Esophagus (tissue), 2 donors: ENCODE measurements around the gene HIVEP3. TPM values are rescaled to one million over a fixed set of nuclear protein-coding genes. Genes with fewer than 3 reads are reported as not detected.
"Not testable (repeated sequence)": the region's sequence is repeated elsewhere in the genome, so short reads cannot be mapped to it uniquely, and the experiment has no call there.

Source experiments
- H3K27ac ChIP-seq, 2 donors: one replicate each; pipeline ENCODE4 v1.5.1; 2013; ENCODE audit warnings: low read depth in 2 of 2, mild to moderate bottlenecking in 2 of 2, inconsistent platforms in 1 of 2, low read length in 1 of 2, moderate library complexity in 1 of 2
- H3K27me3 ChIP-seq, 2 donors: one replicate each; pipeline ENCODE4 v1.6.1; 2013; ENCODE audit warnings: low read length in 2 of 2, control low read depth in 1 of 2, mild to moderate bottlenecking in 1 of 2; ENCODE audit not compliant: insufficient read depth in 2 of 2, control insufficient read depth in 1 of 2
- H3K36me3 ChIP-seq, 2 donors: one replicate each; pipeline ENCODE4 v1.6.1; 2013; ENCODE audit warnings: low read length in 1 of 2; ENCODE audit not compliant: control insufficient read depth in 2 of 2, insufficient read depth in 2 of 2
- H3K4me1 ChIP-seq, 2 donors: one replicate each; pipeline ENCODE4 v1.6.1; 2013; ENCODE audit warnings: low read length in 1 of 2; ENCODE audit not compliant: control insufficient read depth in 2 of 2, insufficient read depth in 2 of 2
- H3K4me3 ChIP-seq, 2 donors: one replicate each; pipeline ENCODE4 v1.5.1; 2013; ENCODE audit warnings: low read length in 2 of 2, mild to moderate bottlenecking in 2 of 2, low read depth in 1 of 2, moderate library complexity in 1 of 2
- H3K9me3 ChIP-seq, 2 donors: one replicate each; pipeline ENCODE4 v1.6.1; 2013; ENCODE audit warnings: mild to moderate bottlenecking in 2 of 2, low read depth in 1 of 2, low read length in 1 of 2, moderate library complexity in 1 of 2; ENCODE audit not compliant: control insufficient read depth in 2 of 2, insufficient read depth in 1 of 2
- WGBS, 2 donors: extraction: QIAGEN DNeasy Blood & Tissue Kit; methylation state at CpG; one replicate each; pipeline ENCODE4 v1.1.7; 2013; 5-methylcytosine and 5-hydroxymethylcytosine counted together
- polyA plus RNA-seq, 2 donors: library from polyadenylated mRNA; stranded (reverse); fragments of 200-250 nt; gene quantifications; one replicate each; pipeline ENCODE4 v1.2.3, GENCODE V29; 2013
- donor health status: healthy with polysubstance abuse.
- donor health status: Bipolar disorder and iron deficiency.

The HIVEP3 gene
- polyA plus RNA-seq, 2 donors: 2.7 to 10.0 TPM

DNA sequence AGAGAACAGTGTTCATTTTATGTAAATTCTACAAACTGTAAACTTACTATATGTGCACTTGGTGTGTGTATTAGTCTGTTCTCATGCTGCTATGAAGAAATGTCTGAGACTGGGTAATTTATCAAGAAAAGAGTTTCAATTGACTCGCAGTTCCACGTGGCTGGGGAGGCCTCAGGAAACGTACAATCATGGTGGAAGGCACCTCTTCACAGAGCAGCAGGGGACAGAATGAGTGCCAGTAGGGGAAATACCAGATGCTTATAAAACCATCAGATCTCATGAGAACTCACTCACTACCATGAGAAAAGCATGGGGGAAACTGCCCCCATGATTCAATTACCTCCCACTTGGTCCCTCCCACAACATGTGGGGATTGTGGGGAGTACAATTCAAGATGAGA is 32.8 kb upstream of the HIVEP3 start:
- H3K27me3 ChIP-seq, H3K36me3 ChIP-seq, H3K9me3 ChIP-seq, H3K4me1 ChIP-seq, H3K27ac ChIP-seq, H3K4me3 ChIP-seq: not testable (repeated sequence)
- WGBS, 2 donors: 81% methylated on average over 3 of the region's 3 CpGs

DNA sequence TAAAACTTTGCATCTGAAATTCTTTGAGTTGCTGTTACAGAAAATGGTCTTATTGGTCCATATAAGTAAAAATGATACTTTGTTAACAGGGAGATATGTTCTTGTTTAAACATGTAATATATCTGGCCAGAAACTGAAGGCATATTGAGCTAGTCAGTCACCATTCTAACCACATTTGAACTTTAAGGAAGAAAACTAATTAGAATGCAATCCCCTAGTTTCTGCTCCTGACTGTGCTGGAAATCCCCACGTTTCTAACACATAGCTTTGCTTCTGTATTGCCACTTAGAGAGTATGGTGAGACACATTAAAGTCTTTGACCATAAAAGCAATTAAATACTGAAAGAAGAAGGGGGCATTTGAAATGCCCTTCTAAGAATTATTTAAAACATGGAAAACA is 32.1 kb upstream of the HIVEP3 start:
- Histone ChIP-seq H3K9me3 (no peaks in the 10 kb centered on the region), H3K27ac (no peak overlapping the region), H3K4me1 (no peaks in the 10 kb centered on the region), H3K4me3 (no peak overlapping the region), H3K27me3 (no peaks in the 10 kb centered on the region), H3K36me3 (no peaks in the 10 kb centered on the region)
- 29 to 32% methylated on average over 1 of the region's 1 CpG for WGBS, 2 donors

DNA sequence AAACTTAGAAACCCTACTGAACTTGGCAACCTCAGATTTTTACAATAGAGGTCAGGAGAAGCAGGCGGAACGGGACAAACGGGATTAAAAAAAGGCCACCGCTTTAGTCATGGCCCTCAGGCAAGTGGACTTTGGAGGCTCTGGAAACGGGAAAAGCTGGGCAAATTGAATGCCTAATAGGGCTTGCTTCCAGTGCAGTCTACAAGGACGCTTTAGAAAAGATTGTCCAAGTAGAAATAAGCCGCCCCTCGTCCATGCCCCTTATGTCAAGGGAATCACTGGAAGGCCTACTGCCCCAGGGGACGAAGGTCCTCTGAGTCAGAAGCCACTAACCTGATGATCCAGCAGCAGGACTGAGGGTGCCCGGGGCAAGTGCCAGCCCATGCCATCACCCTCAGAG is 27.2 kb upstream of the HIVEP3 start:
- not testable (repeated sequence) for H3K9me3 ChIP-seq, H3K36me3 ChIP-seq, H3K4me1 ChIP-seq, H3K27ac ChIP-seq, H3K4me3 ChIP-seq, H3K27me3 ChIP-seq
- 74 to 78% methylated on average over 10 of the region's 10 CpGs for WGBS, 2 donors

DNA sequence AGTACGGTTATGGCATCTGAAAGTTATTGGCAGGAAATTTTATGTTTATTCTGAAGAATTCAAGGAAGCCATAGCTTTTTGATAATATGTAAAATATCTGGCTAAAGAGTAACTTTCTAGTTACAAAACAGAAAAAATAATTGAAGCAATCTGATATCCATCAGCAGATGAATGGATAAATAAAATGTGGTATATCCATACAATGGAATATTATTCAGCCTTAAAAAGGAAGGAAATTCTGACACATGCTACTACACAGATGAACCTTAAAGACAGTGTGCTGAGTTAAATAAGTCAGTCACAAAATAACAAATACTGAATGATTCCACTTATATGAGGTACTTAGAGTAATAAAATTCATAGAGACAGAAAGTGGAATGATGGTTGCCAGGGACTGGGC is 25.0 kb upstream of the HIVEP3 start:
- Histone ChIP-seq H3K27me3 (no peaks in the 10 kb centered on the region), H3K4me3 (no peak overlapping the region), H3K9me3 (no peaks in the 10 kb centered on the region), H3K36me3 (no peaks in the 10 kb centered on the region), H3K27ac (no peak overlapping the region), H3K4me1 (no peaks in the 10 kb centered on the region)
- 90 to 99% methylated on average over 1 of the region's 1 CpG for WGBS, 2 donors

DNA sequence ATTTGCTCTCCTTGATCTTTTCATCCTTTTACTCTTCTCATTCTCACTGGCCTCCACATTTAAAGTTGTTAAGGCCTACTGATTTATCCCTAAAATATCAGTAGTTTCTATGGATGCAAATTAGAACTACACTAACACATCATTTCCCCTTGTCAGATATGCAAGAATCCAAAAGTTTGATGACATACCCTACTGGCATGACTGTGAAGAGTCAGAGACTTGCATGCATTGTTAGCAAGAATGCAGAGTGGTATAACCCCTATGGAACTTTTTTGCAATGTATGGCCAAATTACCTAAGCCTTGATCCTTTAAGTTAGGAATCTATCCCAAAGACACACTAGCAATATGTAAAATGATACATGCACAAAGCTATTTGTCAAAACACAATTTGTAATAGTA is 23.6 kb upstream of the HIVEP3 start:
- Histone ChIP-seq H3K27ac (no peak overlapping the region), H3K4me3 (no peak overlapping the region), H3K9me3 (no peaks in the 10 kb centered on the region), H3K4me1 (no peaks in the 10 kb centered on the region), H3K36me3 (no peaks in the 10 kb centered on the region), H3K27me3 (no peaks in the 10 kb centered on the region)

DNA sequence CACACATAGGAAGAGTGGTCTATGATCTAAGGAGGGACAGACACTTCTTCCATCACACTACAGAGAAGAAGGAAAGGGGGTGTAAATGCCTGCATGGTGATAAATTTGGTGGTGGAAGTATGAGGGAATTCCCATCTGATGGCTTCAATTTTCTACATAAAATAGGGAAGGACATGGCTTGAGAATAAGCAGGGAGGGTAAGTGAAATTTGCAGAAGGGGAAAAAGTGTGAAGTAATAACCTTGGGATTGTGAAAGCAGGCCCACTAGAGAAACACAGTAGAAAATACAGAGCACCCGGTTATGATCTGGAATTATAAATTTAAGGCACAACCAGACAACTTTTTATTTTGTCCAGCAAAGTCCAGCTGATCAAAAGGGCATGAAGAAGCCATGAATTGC is 22.7 kb upstream of the HIVEP3 start:
- Histone ChIP-seq H3K27me3 (no peaks in the 10 kb centered on the region), H3K4me3 (no peak overlapping the region), H3K4me1 (no peaks in the 10 kb centered on the region), H3K36me3 (no peaks in the 10 kb centered on the region), H3K9me3 (no peaks in the 10 kb centered on the region), H3K27ac (no peak overlapping the region)
- 85 to 88% methylated on average over 1 of the region's 1 CpG for WGBS, 2 donors

DNA sequence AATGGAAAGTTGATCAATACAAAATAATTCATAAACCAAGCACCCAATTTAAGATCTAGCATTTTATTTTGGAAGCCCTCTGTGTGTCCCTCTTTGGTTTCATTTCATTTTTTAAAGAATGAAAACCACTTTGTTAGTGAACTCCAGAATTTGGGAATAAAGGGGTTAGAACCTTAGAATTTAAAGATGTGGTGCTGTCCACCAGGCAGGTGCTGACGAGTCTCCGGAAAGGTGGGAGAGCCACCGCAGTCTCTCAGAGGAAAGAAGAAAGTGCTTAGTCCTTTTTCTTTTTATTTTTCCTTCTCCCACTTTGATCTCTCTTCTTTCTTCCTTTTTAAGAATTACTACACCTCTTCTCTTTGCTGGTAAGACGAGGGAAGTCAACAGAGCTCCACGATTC is 20.5 kb upstream of the HIVEP3 start:
- no peaks in the 10 kb centered on the region for H3K9me3 ChIP-seq
- no peaks in the 10 kb centered on the region for H3K36me3 ChIP-seq
- no peak overlapping the region for H3K4me3 ChIP-seq
- H3K27ac ChIP-seq: no peak overlapping the region
- 66 to 68% methylated on average over 5 of the region's 5 CpGs for WGBS, 2 donors
- H3K27me3 ChIP-seq: no peaks in the 10 kb centered on the region
- H3K4me1 ChIP-seq: no peaks in the 10 kb centered on the region

DNA sequence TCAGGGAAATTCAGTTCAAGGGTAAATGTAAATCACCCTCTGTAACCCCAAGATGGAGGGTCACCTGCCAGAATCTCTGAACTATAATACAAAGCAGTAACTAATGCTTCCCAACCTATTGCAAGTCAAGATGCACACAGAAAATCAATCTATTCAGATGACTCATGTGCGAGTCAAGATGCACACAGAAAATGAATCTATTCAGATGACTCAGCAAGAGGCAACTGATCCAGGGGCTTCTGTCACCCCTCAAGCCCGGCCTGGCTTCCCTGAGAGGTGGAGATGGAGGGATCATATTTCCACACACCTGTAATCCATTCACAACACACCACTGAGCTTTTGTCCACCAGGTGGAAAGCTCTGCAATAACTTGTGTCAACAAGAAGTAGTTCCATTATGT is 17.4 kb upstream of the HIVEP3 start:
- Histone ChIP-seq H3K4me3 (no peak overlapping the region), H3K9me3 (no peaks in the 10 kb centered on the region), H3K4me1 (no peaks in the 10 kb centered on the region), H3K36me3 (no peaks in the 10 kb centered on the region), H3K27me3 (no peaks in the 10 kb centered on the region), H3K27ac (no peak overlapping the region)
- WGBS, 2 donors: 37 to 40% methylated on average over 2 of the region's 2 CpGs

DNA sequence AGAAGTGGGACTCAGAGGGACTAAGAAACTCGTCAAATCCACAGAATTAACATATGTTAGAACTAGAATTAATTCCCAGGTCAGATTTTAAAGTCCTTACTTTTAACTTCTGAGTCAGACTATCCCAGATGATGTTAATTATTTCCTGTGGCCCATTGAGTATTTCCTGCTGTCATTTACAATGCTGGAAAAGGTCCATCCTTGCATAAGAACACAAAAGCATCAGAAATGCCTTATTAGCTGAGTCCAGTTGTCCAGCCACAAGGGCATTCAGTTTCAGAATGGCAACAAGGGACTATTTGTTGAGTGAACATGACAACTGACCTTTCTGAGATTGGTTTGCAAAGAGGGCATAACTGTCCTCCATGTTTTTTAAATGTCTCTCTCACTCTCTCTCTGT is 16.5 kb upstream of the HIVEP3 start:
- WGBS, 2 donors: 65 to 72% methylated on average over 1 of the region's 1 CpG
- no peak overlapping the region for H3K27ac ChIP-seq
- H3K9me3 ChIP-seq: no peaks in the 10 kb centered on the region
- no peaks in the 10 kb centered on the region for H3K27me3 ChIP-seq
- no peaks in the 10 kb centered on the region for H3K36me3 ChIP-seq
- H3K4me3 ChIP-seq: no peak overlapping the region
- H3K4me1 ChIP-seq: no peaks in the 10 kb centered on the region

DNA sequence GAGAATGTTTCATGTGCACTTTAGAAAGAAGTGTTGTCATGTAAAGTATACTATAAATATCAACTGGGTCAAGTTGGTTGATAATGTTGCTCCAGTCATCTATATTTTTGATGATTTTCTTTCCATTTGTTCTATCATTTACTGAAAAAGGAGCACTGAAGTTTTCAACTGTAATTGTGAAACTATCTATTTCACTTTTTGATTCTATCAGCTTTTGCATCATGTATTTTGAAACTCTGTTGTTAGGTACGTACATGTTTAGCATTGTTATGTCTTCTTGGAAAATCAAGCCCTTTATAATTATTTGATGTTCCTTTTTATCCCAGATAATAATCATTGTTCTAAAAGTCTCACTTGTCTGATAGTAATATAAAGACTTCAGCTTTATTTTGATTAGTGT is 14.4 kb upstream of the HIVEP3 start:
- H3K36me3 ChIP-seq: no peaks in the 10 kb centered on the region
- no peak overlapping the region for H3K4me3 ChIP-seq
- H3K27me3 ChIP-seq: no peaks in the 10 kb centered on the region
- no peaks in the 10 kb centered on the region for H3K4me1 ChIP-seq
- no peak overlapping the region for H3K27ac ChIP-seq
- WGBS, 2 donors: 77 to 86% methylated on average over 1 of the region's 1 CpG
- H3K9me3 ChIP-seq: no peaks in the 10 kb centered on the region
